Measurements from ENCODE around the gene SCN5A. TPM values are rescaled to one million over a fixed set of nuclear protein-coding genes. Genes with fewer than 3 reads are reported as not detected.

The SCN5A gene
- polyA plus RNA-seq, 3 donors from 2014 or later = not detected

DNA sequence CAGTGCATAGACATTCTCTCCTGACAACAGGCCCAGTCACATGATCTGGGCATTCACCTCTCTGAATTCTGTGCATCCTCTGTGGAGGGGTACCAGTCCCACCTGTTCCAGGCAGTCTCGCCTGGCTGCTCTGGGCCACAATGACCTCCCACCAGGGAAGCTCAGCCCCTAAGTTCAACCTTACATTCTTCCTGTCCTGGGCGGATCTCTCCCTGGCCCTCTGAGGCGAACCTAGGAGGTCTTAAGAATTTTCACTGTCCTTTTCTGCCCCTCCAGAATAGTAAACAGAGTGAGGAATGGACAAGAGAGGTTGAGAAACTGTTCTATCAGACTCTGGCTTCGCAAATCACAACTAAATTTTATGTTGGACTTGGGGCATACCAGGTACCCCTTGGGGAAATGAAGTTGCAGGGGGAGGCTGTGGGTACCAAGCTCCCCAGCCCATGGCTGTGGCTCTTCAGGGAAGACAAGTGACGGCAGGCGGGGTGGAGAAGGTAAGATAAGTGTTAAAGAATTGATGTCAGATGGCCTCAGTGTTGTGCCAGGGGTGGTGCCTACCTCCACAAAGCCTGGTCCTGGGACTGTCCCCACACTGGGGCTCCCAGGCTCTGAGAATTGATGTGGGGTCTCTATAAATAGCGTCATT is 5.3 kb downstream of the SCN5A start:
- no peak overlapping the region for H3K27ac Mint-ChIP-seq
- no peaks in the 10 kb centered on the region for H3K9me3 Mint-ChIP-seq
- H3K4me1 Mint-ChIP-seq = peaks cover 5 to 6% of the 10 kb centered on the region in 2 donors
- DNase-seq = no peak
- H3K4me3 Mint-ChIP-seq = no peak overlapping the region
- peaks cover 0 to 11% (median 6%) of the 10 kb centered on the region in 3 donors for H3K27me3 Mint-ChIP-seq (ENCODE audit: low read depth in 3 of 3)
- no peaks in the 10 kb centered on the region for H3K36me3 Mint-ChIP-seq

DNA sequence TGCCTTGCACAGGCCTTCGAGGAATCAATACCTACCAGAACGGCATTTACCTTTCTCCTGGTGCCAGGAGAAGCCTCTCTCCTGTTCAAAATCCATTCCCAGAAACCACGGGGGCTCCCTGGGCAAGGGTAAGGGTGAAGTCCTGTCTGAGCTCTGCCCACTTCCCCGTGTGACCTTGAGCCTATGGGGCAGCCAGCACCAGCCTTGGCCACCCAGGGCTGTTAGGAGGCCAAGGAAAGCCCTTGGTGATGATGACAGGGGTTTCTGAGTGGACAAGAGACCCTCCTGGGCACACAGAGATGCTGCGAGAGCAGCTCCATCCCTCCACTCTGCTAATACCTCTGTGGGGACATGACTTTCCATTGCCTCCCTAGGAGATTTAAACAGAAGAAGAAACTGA is 5.9 kb downstream of the SCN5A start:
- no peaks in the 10 kb centered on the region for H3K36me3 Mint-ChIP-seq

DNA sequence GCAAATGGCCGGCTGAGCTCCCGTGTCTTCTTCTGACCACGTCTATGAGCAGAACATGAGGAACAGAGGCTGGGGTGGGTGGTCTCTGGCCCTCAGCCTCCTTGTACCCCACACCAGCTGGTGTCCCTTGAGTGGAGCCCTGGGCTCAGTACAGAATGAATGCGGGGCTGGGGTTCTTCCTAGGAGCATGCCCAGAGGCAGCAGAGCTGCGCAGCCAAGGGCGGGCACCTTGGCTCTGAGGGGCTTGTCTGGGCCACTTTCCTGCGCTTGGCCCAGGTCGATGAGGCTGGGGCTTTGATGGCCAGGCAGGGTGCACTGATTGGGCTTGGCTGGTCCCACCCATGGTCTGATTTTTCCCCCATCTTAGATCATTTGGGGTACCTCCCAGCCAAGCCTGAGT is 6.4 kb downstream of the SCN5A start:
- H3K27ac Mint-ChIP-seq = no peak overlapping the region
- H3K4me3 Mint-ChIP-seq = no peak overlapping the region
- peaks cover 0 to 7% (median 4%) of the 10 kb centered on the region in 3 donors for H3K27me3 Mint-ChIP-seq (ENCODE audit: low read depth in 3 of 3)
- no peaks in the 10 kb centered on the region for H3K9me3 Mint-ChIP-seq
- H3K4me1 Mint-ChIP-seq = peaks cover 0 to 2% of the 10 kb centered on the region in 2 donors
- DNase-seq = no peak
- H3K36me3 Mint-ChIP-seq = no peaks in the 10 kb centered on the region

More for the DNA sequence above, 5.9 kb downstream of the SCN5A start:
- Mint-ChIP-seq H3K9me3 (no peaks in the 10 kb centered on the region), H3K27ac (no peak overlapping the region), H3K27me3 (ENCODE audit: low read depth in 3 of 3) (peaks cover 0 to 9% (median 4%) of the 10 kb centered on the region in 3 donors), H3K4me1 (peaks cover 2 to 4% of the 10 kb centered on the region in 2 donors), H3K4me3 (no peak overlapping the region)
- DNase-seq = no peak

- H3K4me3 Mint-ChIP-seq = no peak overlapping the region
- no peak overlapping the region for H3K27ac Mint-ChIP-seq
- H3K9me3 Mint-ChIP-seq = no peaks in the 10 kb centered on the region
- no peaks in the 10 kb centered on the region for H3K36me3 Mint-ChIP-seq
- H3K4me1 Mint-ChIP-seq = no peaks in the 10 kb centered on the region
- peaks cover 0 to 13% (median 4%) of the 10 kb centered on the region in 3 donors for H3K27me3 Mint-ChIP-seq (ENCODE audit: low read depth in 3 of 3)
- DNase-seq = no peak
These were observed 7.9 kb downstream of the SCN5A start for GRCh38 chr3:38641461-38642110.

GRCh38 chr3:38640661-38641452 is 8.6 kb downstream of the SCN5A start:
- Mint-ChIP-seq H3K27ac (no peak overlapping the region), H3K36me3 (no peaks in the 10 kb centered on the region), H3K4me1 (no peaks in the 10 kb centered on the region), H3K4me3 (no peak overlapping the region), H3K9me3 (no peaks in the 10 kb centered on the region), H3K27me3 (ENCODE audit: low read depth in 3 of 3) (peaks cover 0 to 14% (median 4%) of the 10 kb centered on the region in 3 donors)
- DNase-seq = no peak

GRCh38 chr3:38638354-38638753 is 11.1 kb downstream of the SCN5A start:
- H3K4me1 Mint-ChIP-seq = no peaks in the 10 kb centered on the region
- H3K4me3 Mint-ChIP-seq = no peak overlapping the region
- DNase-seq = no peak
- peaks cover 0 to 14% (median 1%) of the 10 kb centered on the region in 3 donors for H3K27me3 Mint-ChIP-seq (ENCODE audit: low read depth in 3 of 3)
- no peak overlapping the region for H3K27ac Mint-ChIP-seq
- no peaks in the 10 kb centered on the region for H3K36me3 Mint-ChIP-seq
- H3K9me3 Mint-ChIP-seq = no peaks in the 10 kb centered on the region

- H3K36me3 Mint-ChIP-seq = no peaks in the 10 kb centered on the region
- no peak overlapping the region for H3K27ac Mint-ChIP-seq
- no peak for DNase-seq
- H3K9me3 Mint-ChIP-seq = no peaks in the 10 kb centered on the region
- peaks cover 0 to 14% (median 1%) of the 10 kb centered on the region in 3 donors for H3K27me3 Mint-ChIP-seq (ENCODE audit: low read depth in 3 of 3)
- no peak overlapping the region for H3K4me3 Mint-ChIP-seq
- H3K4me1 Mint-ChIP-seq = no peaks in the 10 kb centered on the region
These were observed 11.6 kb downstream of the SCN5A start for GRCh38 chr3:38637906-38638305.

GRCh38 chr3:38636881-38637280 is 12.6 kb downstream of the SCN5A start:
- Mint-ChIP-seq H3K27ac (no peak overlapping the region), H3K4me3 (no peak overlapping the region), H3K9me3 (no peaks in the 10 kb centered on the region), H3K4me1 (no peaks in the 10 kb centered on the region), H3K27me3 (ENCODE audit: low read depth in 3 of 3) (peaks cover 1 to 14% (median 1%) of the 10 kb centered on the region in 3 donors), H3K36me3 (no peaks in the 10 kb centered on the region)
- no peak for DNase-seq

DNA sequence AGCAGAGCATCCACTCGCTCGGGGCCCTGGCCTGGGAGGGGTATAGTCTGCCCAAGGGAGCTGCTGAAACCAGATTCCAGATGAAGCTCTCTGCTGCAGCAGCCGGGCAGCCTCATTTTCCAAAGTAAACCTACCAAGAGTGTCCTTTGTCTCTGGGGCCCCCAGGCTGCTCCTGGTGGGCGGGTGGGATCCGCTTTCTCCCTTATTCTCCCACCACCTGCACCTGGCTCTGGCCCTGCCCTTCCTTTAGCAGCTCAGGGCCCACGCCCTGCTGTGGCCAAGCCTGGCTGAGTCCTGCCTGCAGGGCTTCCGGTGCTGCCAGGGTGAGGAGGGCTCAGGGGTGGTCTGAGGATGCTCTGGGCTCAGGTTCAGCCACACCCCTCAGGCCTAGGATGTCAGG is 13.0 kb downstream of the SCN5A start:
- no peak overlapping the region for H3K4me3 Mint-ChIP-seq
- DNase-seq = no peak
- no peaks in the 10 kb centered on the region for H3K4me1 Mint-ChIP-seq
- no peaks in the 10 kb centered on the region for H3K36me3 Mint-ChIP-seq
- no peak overlapping the region for H3K27ac Mint-ChIP-seq
- no peaks in the 10 kb centered on the region for H3K9me3 Mint-ChIP-seq
- peaks cover 1 to 14% (median 2%) of the 10 kb centered on the region in 3 donors for H3K27me3 Mint-ChIP-seq (ENCODE audit: low read depth in 3 of 3)

GRCh38 chr3:38634111-38634510 is 15.4 kb downstream of the SCN5A start:
- H3K27me3 Mint-ChIP-seq (ENCODE audit: low read depth in 3 of 3) = peaks cover 1 to 10% (median 3%) of the 10 kb centered on the region in 3 donors
- no peaks in the 10 kb centered on the region for H3K36me3 Mint-ChIP-seq
- no peak overlapping the region for H3K27ac Mint-ChIP-seq
- DNase-seq = no peak
- H3K4me3 Mint-ChIP-seq = no peak overlapping the region
- no peaks in the 10 kb centered on the region for H3K9me3 Mint-ChIP-seq
- no peaks in the 10 kb centered on the region for H3K4me1 Mint-ChIP-seq

DNA sequence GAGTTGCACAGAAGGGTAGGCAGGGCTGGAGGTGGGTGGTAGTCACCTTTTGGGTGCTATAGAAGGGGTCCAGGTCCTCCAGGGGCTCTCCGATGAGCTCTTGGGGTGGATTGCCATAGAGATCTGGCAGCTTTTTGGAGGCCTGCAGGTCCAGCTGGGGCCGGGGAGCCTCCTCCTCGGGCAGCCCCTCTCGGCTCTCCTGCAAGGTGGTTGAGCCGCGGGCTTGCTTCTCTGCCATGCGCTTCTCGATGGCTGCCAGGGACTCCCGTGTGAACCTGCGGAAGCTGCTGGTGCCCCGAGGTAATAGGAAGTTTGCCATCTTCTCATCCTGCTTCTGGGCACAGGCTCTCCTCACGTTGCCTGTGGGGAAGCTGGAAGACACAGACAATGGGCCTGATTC is 16.5 kb downstream of the SCN5A start:
- no peak overlapping the region for H3K27ac Mint-ChIP-seq
- H3K4me1 Mint-ChIP-seq = no peaks in the 10 kb centered on the region
- no peak overlapping the region for H3K4me3 Mint-ChIP-seq

DNA sequence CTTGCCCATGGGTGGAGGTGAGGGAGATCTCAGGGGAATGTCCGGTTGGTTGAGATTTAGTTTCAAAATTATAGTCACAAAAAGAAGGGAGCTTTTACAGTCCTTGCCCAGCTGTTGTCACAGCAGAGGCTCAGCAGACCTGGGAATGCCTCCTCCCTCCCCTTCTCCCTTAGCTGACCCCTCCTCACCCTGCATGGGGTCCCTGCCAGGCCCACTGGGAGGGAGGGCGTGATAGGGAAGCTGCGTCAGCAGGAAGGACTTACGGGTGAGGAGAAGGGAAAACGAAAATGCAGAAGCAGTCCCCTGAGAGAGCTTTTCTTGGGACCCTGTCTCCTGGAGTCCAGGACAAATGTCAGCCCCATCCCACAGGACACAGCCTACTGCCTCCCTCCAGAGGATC is 18.9 kb downstream of the SCN5A start:
- Mint-ChIP-seq H3K27ac (no peak overlapping the region), H3K27me3 (ENCODE audit: low read depth in 3 of 3) (peaks cover 0 to 3% (median 1%) of the 10 kb centered on the region in 3 donors), H3K36me3 (no peaks in the 10 kb centered on the region), H3K4me3 (no peak overlapping the region), H3K4me1 (no peaks in the 10 kb centered on the region), H3K9me3 (no peaks in the 10 kb centered on the region)
- DNase-seq = no peak

More for the DNA sequence above, 16.5 kb downstream of the SCN5A start:
- no peak for DNase-seq
- Mint-ChIP-seq H3K9me3 (no peaks in the 10 kb centered on the region), H3K36me3 (no peaks in the 10 kb centered on the region), H3K27me3 (ENCODE audit: low read depth in 3 of 3) (peaks cover 1 to 10% (median 3%) of the 10 kb centered on the region in 3 donors)

- DNase-seq = no peak
- H3K27me3 Mint-ChIP-seq (ENCODE audit: low read depth in 3 of 3) = peaks cover 0 to 3% (median 0%) of the 10 kb centered on the region in 3 donors
- no peak overlapping the region for H3K27ac Mint-ChIP-seq
- no peaks in the 10 kb centered on the region for H3K36me3 Mint-ChIP-seq
- no peaks in the 10 kb centered on the region for H3K4me1 Mint-ChIP-seq
- H3K9me3 Mint-ChIP-seq = no peaks in the 10 kb centered on the region
- H3K4me3 Mint-ChIP-seq = no peak overlapping the region
These were observed 19.4 kb downstream of the SCN5A start for GRCh38 chr3:38630070-38630469.

GRCh38 chr3:38628835-38629234 is 20.7 kb downstream of the SCN5A start:
- Mint-ChIP-seq H3K36me3 (no peaks in the 10 kb centered on the region), H3K4me3 (no peak overlapping the region), H3K4me1 (no peaks in the 10 kb centered on the region), H3K9me3 (no peaks in the 10 kb centered on the region), H3K27ac (no peak overlapping the region), H3K27me3 (ENCODE audit: low read depth in 3 of 3) (peaks cover 0 to 3% (median 0%) of the 10 kb centered on the region in 3 donors)
- DNase-seq = no peak

All from immature natural killer cell (primary cell).